K562 (cell line): Measurements from ENCODE around the gene ZBTB46. TPM values are rescaled to one million over a fixed set of nuclear protein-coding genes. Genes with fewer than 3 reads are reported as not detected.

Source experiments
- ATAC-seq: fragments of 200-7000 bp; cut with Tn5 transposase; 3 replicates; pipeline ENCODE4 v1.9.1; 2020; ENCODE audit warnings: moderate library complexity
- BruUV-seq: library from RNA; stranded (reverse); fragments of 400-500 nt; replicated peaks from 2 replicates; lab custom pipeline; 2021; lab: Mats Ljungman, UMichigan
- CTCF ChIA-PET: fragments of 300-600 bp; formaldehyde crosslinking; extraction: SDS; loops from one replicate; lab custom pipeline; 2021; ENCODE audit warnings: low intra/inter-chr PET ratio; lab: Yijun Ruan, JAX
- POLR2A ChIA-PET: fragments of 300-600, 350-650 bp; sonication (Branson Sonifier 250); formaldehyde crosslinking; extraction: SDS; loops from one replicate; lab custom pipeline; 2021; ENCODE audit warnings: antibody characterized with exemption, inconsistent platforms; lab: Yijun Ruan, JAX
- DNase-seq, 4 experiments: peaks; one replicate each; pipeline versions ENCODE4 v3.0.0 to v3.0.0-alpha.2; 2011 to 2018; ENCODE audit warnings: low spot score in 3 of 4, mixed read lengths in 3 of 4; ENCODE audit errors: extremely low read depth in 1 of 4
- FAIRE-seq: peaks from 2 replicates; lab custom pipeline; 2011; peaks lifted over from hg19 to GRCh38; lab: Jason Lieb, UNC
- H2AFZ ChIP-seq: 2 replicates; pipeline ENCODE4 v1.6.0; 2011; ENCODE audit warnings: low read depth, low read length, control low read depth, inconsistent platforms
- H3K27ac ChIP-seq: fragments of 200-600 bp; 3 replicates; pipeline ENCODE4 v1.8.0; 2011; ENCODE audit warnings: low read depth, mild to moderate bottlenecking, control low read depth, inconsistent platforms, low read length, moderate library complexity, mixed read lengths; ENCODE audit errors: extremely low read depth
- H3K27me3 ChIP-seq, 2 experiments: fragments of 300-600 bp in 1 of 2; 2 replicates in 1 of 2; 3 replicates in 1 of 2; pipeline versions ENCODE4 v1.6.0 to v1.8.0; 2011; ENCODE audit warnings: inconsistent platforms in 2 of 2, low read length in 2 of 2, mild to moderate bottlenecking in 1 of 2, mixed read lengths in 1 of 2, moderate library complexity in 1 of 2; ENCODE audit not compliant: control insufficient read depth in 2 of 2, insufficient read depth in 2 of 2
- H3K36me3 ChIP-seq: fragments of 300-600 bp; 3 replicates; pipeline ENCODE4 v1.8.0; 2011; ENCODE audit warnings: mild to moderate bottlenecking, low read length, inconsistent platforms; ENCODE audit not compliant: control insufficient read depth, insufficient read depth
- H3K4me1 ChIP-seq, 2 experiments: fragments of 200-600 bp in 1 of 2; replicated peaks in 1 of 2; 2 replicates in 1 of 2; 3 replicates in 1 of 2; pipeline versions ENCODE4 v1.5.1 to v1.8.0; 2011; ENCODE audit warnings: inconsistent platforms in 2 of 2, low read length in 2 of 2, mild to moderate bottlenecking in 1 of 2, mixed read lengths in 1 of 2, moderate library complexity in 1 of 2; ENCODE audit not compliant: control insufficient read depth in 2 of 2, insufficient read depth in 2 of 2
- H3K4me2 ChIP-seq: 2 replicates; pipeline ENCODE4 v1.6.1; 2011; ENCODE audit warnings: low read length, control low read depth, inconsistent platforms, mixed read lengths; ENCODE audit not compliant: insufficient read depth
- H3K4me3 ChIP-seq: fragments of 200-600 bp; sonication (generic), shearing (Covaris generic); 2 replicates; pipeline ENCODE4 v1.5.1; 2016; ENCODE audit warnings: control low read depth, inconsistent platforms
- H3K79me2 ChIP-seq: fragments of 200-600 bp; 3 replicates; pipeline ENCODE4 v1.8.0; 2011; ENCODE audit warnings: low read length, inconsistent platforms; ENCODE audit not compliant: control insufficient read depth, insufficient read depth
- H3K9ac ChIP-seq, 2 experiments: 2 replicates each; pipeline versions ENCODE4 v1.6.0 to v1.6.1; 2011; ENCODE audit warnings: low read depth in 2 of 2, low read length in 2 of 2, control low read depth in 1 of 2, inconsistent platforms in 1 of 2, mild to moderate bottlenecking in 1 of 2, mixed read lengths in 1 of 2; ENCODE audit not compliant: insufficient read depth in 1 of 2
- H3K9me1 ChIP-seq: one replicate; pipeline ENCODE4 v1.6.0; 2011; ENCODE audit warnings: inconsistent platforms, mild to moderate bottlenecking, low read length, moderate library complexity; ENCODE audit not compliant: control insufficient read depth, insufficient read depth
- H3K9me3 ChIP-seq: replicated peaks from 2 replicates; pipeline ENCODE4 v1.5.1; 2011; ENCODE audit warnings: low read depth, low read length, inconsistent platforms; ENCODE audit not compliant: control insufficient read depth, insufficient read depth
- H4K20me1 ChIP-seq: replicated peaks from 2 replicates; pipeline ENCODE4 v1.6.1; 2011; ENCODE audit warnings: low read length, inconsistent platforms, mixed read lengths; ENCODE audit not compliant: control insufficient read depth, insufficient read depth
- ETV6 ChIP-seq, 3 experiments: fragments of 150-350 bp in 1 of 3; sonication (generic) in 1 of 3; formaldehyde crosslinking in 1 of 3; IDR thresholded peaks; 2 replicates each; pipeline versions ENCODE4 v1.6.1 to v1.8.0; 2014 to 2022; ENCODE audit warnings: borderline replicate concordance in 2 of 3, low read depth in 2 of 3, antibody characterized with exemption in 1 of 3, low read length in 1 of 3, mild to moderate bottlenecking in 1 of 3, missing genetic modification reagents in 1 of 3
- SP1 ChIP-seq: sonication (generic); formaldehyde crosslinking; IDR thresholded peaks from 2 replicates; pipeline ENCODE4 v1.8.1; 2022; ENCODE audit warnings: mild to moderate bottlenecking, missing genetic modification reagents
- ZNF609 ChIP-seq: sonication (generic); formaldehyde crosslinking; IDR thresholded peaks from 2 replicates; pipeline ENCODE4 v1.8.1; 2023; ENCODE audit warnings: missing genetic modification reagents, mild to moderate bottlenecking, borderline replicate concordance
- WGBS: fragments of 100-300 bp; shearing (Covaris generic); methylation state at CpG from one replicate; pipeline ENCODE4 v1.1.6; 2016; ENCODE audit warnings: low coverage, mixed read lengths; ENCODE audit not compliant: insufficient coverage; ENCODE audit errors: missing lambda C conversion rate; 5-methylcytosine and 5-hydroxymethylcytosine counted together
- in situ Hi-C: fragments of 300-500 bp; cut with MboI; formaldehyde crosslinking; loops from 4 replicates; pipeline ENCODE4 v1.15.0; 2018; ENCODE audit warnings: inconsistent platforms, mixed read lengths
- intact Hi-C: fragments of 100-400 bp; cut with micrococcal nuclease; formaldehyde crosslinking; loops from 2 replicates; pipeline ENCODE4 v1.14.2; 2022
- polyA plus RNA-seq, 8 experiments: library from polyadenylated mRNA; depleted of rRNA in 4 of 8; stranded (reverse) in 5 of 8; unstranded in 3 of 8; fragments of >200 nt; fragmentation: Nextera tagmentation in 2 of 8; fragmentation: Illumina TruSeq in 1 of 8; extraction: Ambion mirVana in 2 of 8; extraction: Trizol in 1 of 8; gene quantifications; 2 replicates each; pipeline versions ENCODE4 v1.2.1 to v1.2.3, GENCODE V29; 2011 to 2014; ENCODE audit warnings: inconsistent platforms in 1 of 8, missing spikeins in 1 of 8
- total RNA-seq, 7 experiments: library from RNA; depleted of rRNA in 6 of 7; stranded (reverse); fragments of >200 nt in 6 of 7; fragmentation: Illumina TruSeq in 2 of 7; extraction: Trizol in 2 of 7; gene quantifications; 2 replicates each; pipeline versions ENCODE4 v1.2.1 to v1.2.3, GENCODE V29; 2011 to 2021; ENCODE audit warnings: low replicate concordance in 1 of 7
- TF ChIP-seq, protein P1 (sequence below), 2 experiments: fragments of 450-650 bp; conservative IDR thresholded peaks; 2 replicates each; pipeline ENCODE4 v1.6.1; 2017; ENCODE audit warnings: mild to moderate bottlenecking in 2 of 2, moderate library complexity in 2 of 2

Gene ZBTB46
- total and polyA plus RNA-seq, 9 of the 15 experiments (the other 6 are each of a cell fraction or from before 2014, with no cell fraction given) = 0.29 to 4.1 (median 1.1) TPM

DNA sequence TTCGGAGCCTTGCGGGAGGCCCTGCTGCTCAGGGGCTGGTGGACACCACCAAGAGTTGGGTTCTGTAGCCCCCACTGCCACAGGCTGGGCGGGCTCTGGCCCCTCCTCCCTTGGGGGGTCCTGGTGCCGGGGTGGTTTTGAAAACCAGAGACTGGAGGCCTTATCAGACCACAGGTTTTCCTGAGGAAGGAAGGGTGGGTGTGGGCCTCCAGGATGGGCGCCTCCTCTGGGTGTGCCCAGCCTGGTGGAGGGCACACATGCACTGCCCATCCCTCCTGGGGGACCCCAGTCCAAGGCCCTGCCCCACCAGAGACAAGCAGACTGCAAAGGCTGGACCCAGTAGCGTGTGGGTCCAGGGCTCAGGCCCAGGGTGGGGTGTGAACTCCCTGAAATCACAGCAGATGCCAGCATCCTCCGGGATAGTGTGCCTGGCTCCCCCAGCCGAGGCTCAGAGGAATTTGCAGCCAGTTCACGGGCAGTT, 13.5 kb upstream of the ZBTB46 start:
- H3K4me3 ChIP-seq = no peak overlapping the region
- H3K27me3 ChIP-seq = no peaks in the 10 kb centered on the region
- TF ChIP-seq ETV6 (IDR thresholded peaks at IDR 0.05; ENCODE audit: borderline replicate concordance in 1 of 2, low read depth in 2 of 2, low read length in 1 of 2) = no peak
- no peak for TF ChIP-seq ETV6 (CRISPR knock-in tag; IDR thresholded peaks at IDR 0.05; ENCODE audit: borderline replicate concordance)
- no peak for TF ChIP-seq ZNF609 (CRISPR knock-in tag)
- no peak for TF ChIP-seq SP1 (CRISPR knock-in tag)
- TF ChIP-seq, protein P1, sequence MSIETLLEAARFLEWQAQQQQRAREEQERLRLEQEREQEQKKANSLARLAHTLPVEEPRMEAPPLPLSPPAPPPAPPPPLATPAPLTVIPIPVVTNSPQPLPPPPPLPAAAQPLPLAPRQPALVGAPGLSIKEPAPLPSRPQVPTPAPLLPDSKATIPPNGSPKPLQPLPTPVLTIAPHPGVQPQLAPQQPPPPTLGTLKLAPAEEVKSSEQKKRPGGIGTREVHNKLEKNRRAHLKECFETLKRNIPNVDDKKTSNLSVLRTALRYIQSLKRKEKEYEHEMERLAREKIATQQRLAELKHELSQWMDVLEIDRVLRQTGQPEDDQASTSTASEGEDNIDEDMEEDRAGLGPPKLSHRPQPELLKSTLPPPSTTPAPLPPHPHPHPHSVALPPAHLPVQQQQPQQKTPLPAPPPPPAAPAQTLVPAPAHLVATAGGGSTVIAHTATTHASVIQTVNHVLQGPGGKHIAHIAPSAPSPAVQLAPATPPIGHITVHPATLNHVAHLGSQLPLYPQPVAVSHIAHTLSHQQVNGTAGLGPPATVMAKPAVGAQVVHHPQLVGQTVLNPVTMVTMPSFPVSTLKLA (conservative IDR thresholded peaks at IDR 0.05) = no peak
- POLR2A ChIA-PET = no interaction called here
- H3K27ac ChIP-seq = no peak overlapping the region
- BruUV-seq = no TSS peak
- 57% methylated on average over 4 of the region's 9 CpGs for WGBS
- H3K9ac ChIP-seq = no peak overlapping the region
- no peak overlapping the region for H2AFZ ChIP-seq
- intact Hi-C loops = no loop called here
- no peaks in the 10 kb centered on the region for H3K9me3 ChIP-seq
- DNase-seq = no peak
- CTCF ChIA-PET = no interaction called here
- no peaks in the 10 kb centered on the region for H4K20me1 ChIP-seq
- no peak for FAIRE-seq
- peaks cover 2% of the 10 kb centered on the region for H3K9me1 ChIP-seq
- H3K79me2 ChIP-seq = no peaks in the 10 kb centered on the region; the same call in 2 of the 3 replicates
- ATAC-seq = no peak
- no peaks in the 10 kb centered on the region for H3K36me3 ChIP-seq
- H3K4me1 ChIP-seq = peaks cover 24 to 61% of the 10 kb centered on the region in 2 experiments
- H3K4me2 ChIP-seq = no peak overlapping the region
- in situ Hi-C loops = no loop called here
